ENCODE data around the gene FARSB.

FARSB gene

GRCh38 chr2:222545823-222546795 is 109.8 kb downstream of the FARSB start:
- no peak for DNase-seq

DNA sequence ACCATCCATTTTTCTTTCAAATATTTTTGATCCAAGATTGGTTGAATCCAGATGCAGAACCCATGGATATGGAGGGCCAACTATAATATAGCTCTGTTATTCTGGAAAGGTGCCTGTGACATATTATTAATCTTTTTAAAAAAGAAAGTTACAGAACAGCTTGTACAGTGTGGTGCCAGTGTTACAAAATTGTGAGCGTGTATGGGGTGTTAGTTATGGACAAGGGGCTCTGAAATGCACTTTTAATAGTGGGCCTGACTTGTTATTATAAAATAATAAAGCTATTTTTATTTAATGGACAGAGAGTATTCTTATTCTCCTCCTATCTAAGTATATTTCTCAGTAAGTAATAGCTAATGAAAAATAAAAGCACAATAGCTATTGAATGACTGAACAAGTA is 111.2 kb downstream of the FARSB start:
- DNase-seq: no peak

GRCh38 chr2:222538535-222538934 is 117.4 kb downstream of the FARSB start:
- DNase-seq: no peak

- DNase-seq: no peak
These were observed 120.4 kb downstream of the FARSB start for GRCh38 chr2:222535477-222535876.

DNA sequence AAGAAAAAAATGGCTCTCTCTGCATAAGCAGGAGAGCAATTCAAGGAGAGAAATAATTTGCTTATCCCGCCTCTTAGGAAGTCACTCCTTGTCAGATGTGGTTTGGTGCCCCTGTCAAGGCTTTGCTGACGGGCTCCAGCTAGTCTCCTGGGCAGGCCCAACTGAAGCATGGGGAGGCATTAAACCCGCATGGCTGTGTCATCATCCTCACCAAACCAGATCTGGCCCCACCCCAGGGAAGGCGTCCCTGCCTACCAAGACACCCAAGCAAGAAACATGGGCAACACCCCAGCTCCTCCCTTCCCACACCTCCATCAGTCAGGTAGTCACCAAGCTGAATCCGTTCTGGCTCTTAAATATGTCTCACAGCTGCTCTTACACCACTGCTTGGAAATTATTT is 123.6 kb downstream of the FARSB start:
- DNase-seq: no peak

- no peak for DNase-seq
These were observed 129.2 kb downstream of the FARSB start for GRCh38 chr2:222526480-222527277.

- DNase-seq: no peak
These were observed 130.1 kb downstream of the FARSB start for GRCh38 chr2:222525811-222526210.

GRCh38 chr2:222523783-222524544 is 131.9 kb downstream of the FARSB start:
- no peak for DNase-seq

- DNase-seq: no peak
These were observed 133.8 kb downstream of the FARSB start for GRCh38 chr2:222522082-222522481.

DNA sequence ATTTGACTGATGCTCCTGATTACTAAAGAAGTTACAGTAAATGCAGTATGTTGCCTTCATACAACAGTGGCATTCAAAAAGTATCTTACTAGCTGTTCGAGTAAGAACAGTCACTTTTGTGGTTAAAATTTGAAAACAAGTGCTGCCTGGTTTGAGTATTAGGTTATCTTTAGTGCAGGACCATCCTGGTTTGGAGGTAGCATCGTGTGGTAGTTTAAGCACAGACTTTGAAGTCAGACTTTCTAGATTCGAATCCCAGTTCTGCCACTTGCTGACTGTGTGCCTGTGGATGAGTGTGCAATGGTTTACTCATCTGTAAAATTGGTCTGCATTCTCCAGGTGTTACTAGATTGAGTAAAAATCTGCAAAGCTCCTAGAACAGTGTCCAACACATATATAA is 134.8 kb downstream of the FARSB start:
- no peak for DNase-seq
